Smooth muscle cell (in vitro differentiated cells): ENCODE measurements around the gene CFAP20DC. TPM values are rescaled to one million over a fixed set of nuclear protein-coding genes. Genes with fewer than 3 reads are reported as not detected.

ENCODE experiments used
- DNase-seq: peaks from one replicate; lab custom pipeline; 2025; ENCODE audit not compliant: unreplicated experiment; lab: John Stamatoyannopoulos, UW
- H2AFZ ChIP-seq: fragments of 200-600 bp; sonication (generic); 2 replicates; pipeline ENCODE4 v1.6.0; 2016; ENCODE audit warnings: antibody characterized with exemption, low read depth, mild to moderate bottlenecking
- H3F3A ChIP-seq: fragments of 200-600 bp; sonication (generic); 2 replicates; pipeline ENCODE4 v1.6.0; 2017; ENCODE audit warnings: antibody characterized with exemption, low read depth
- H3K27ac ChIP-seq: fragments of 200-600 bp; sonication (generic); 2 replicates; pipeline ENCODE4 v1.5.1; 2016; ENCODE audit warnings: low read depth, mild to moderate bottlenecking
- H3K27me3 ChIP-seq: fragments of 200-600 bp; sonication (generic); 2 replicates; pipeline ENCODE4 v1.6.1; 2016; ENCODE audit warnings: low read depth, mild to moderate bottlenecking
- H3K36me3 ChIP-seq: fragments of 200-600 bp; sonication (generic); 2 replicates; pipeline ENCODE4 v1.5.1; 2016; ENCODE audit warnings: low read depth
- H3K4me1 ChIP-seq: fragments of 200-600 bp; sonication (generic); 2 replicates; pipeline ENCODE4 v1.5.1; 2016; ENCODE audit warnings: low read depth
- H3K4me2 ChIP-seq: fragments of 200-600 bp; sonication (generic); 2 replicates; pipeline ENCODE4 v1.6.0; 2016; ENCODE audit warnings: mild to moderate bottlenecking
- H3K4me3 ChIP-seq: fragments of 200-600 bp; sonication (generic); 2 replicates; pipeline ENCODE4 v1.5.1; 2016; ENCODE audit warnings: mild to moderate bottlenecking
- H3K79me2 ChIP-seq: fragments of 200-600 bp; sonication (generic); 2 replicates; pipeline ENCODE4 v1.6.0; 2016; ENCODE audit warnings: low read depth, mild to moderate bottlenecking
- H3K9ac ChIP-seq: fragments of 200-600 bp; sonication (generic); 2 replicates; pipeline ENCODE4 v1.6.0; 2016; ENCODE audit warnings: low read depth
- H3K9me3 ChIP-seq: fragments of 200-600 bp; sonication (generic); replicated peaks from 2 replicates; pipeline ENCODE4 v1.5.1; 2016; ENCODE audit warnings: low read depth
- H4K20me1 ChIP-seq: fragments of 200-600 bp; sonication (generic); 2 replicates; pipeline ENCODE4 v1.6.0; 2016; ENCODE audit warnings: low read depth
- WGBS: methylation state at CpG from one replicate; pipeline ENCODE4 v1.1.7; 2016; ENCODE audit warnings: low lambda C conversion rate; 5-methylcytosine and 5-hydroxymethylcytosine counted together
- polyA plus RNA-seq: library from polyadenylated mRNA; unstranded; fragments of >200 nt; fragmentation: Nextera tagmentation; extraction: Ambion mirVana; gene quantifications from 2 replicates; pipeline ENCODE4 v1.2.1, GENCODE V29; 2016
- total RNA-seq: library from RNA; depleted of rRNA; stranded (reverse); fragments of >200 nt; gene quantifications from 2 replicates; pipeline ENCODE4 v1.2.3, GENCODE V29; 2014
- TF ChIP-seq, protein P1 (sequence below): fragments of 200-600 bp; sonication (generic); IDR thresholded peaks from 2 replicates; pipeline ENCODE4 v1.5.1; 2017; ENCODE audit warnings: borderline replicate concordance, mild to moderate bottlenecking, antibody characterized with exemption; ENCODE audit not compliant: insufficient read depth, poor library complexity, severe bottlenecking

The CFAP20DC gene
- total and polyA plus RNA-seq, 2 experiments from 2014 or later: 7.9 to 11.6 TPM

DNA sequence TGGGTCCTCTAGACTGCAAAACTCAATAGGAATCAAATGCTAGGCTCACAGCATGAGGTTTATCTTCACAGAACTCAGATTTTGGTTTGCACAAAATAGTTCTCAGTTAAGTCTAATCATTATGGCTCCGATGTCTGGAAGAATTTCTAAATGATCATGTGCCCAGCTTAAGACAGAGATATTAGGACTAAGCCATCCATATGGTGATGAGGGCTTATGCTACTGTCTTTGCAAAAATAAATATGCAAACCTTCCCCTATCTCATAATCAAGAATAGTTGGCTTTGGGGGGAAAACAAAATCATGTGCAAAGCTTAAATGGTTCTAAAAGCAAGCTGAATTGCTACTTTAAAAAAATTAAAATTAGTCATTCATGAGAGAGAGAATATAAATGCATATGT is 96.5 kb downstream of the CFAP20DC start:
- Histone ChIP-seq H3K9me3 (no peaks in the 10 kb centered on the region), H3K36me3 (no peaks in the 10 kb centered on the region), H4K20me1 (no peaks in the 10 kb centered on the region), H3K27me3 (no peaks in the 10 kb centered on the region), H3K27ac (no peak overlapping the region), H3K4me1 (peaks cover 4% of the 10 kb centered on the region), H3K4me3 (no peak overlapping the region), H3F3A (no peaks in the 10 kb centered on the region), H3K4me2 (no peak overlapping the region), H2AFZ (no peak overlapping the region), H3K9ac (no peak overlapping the region), H3K79me2 (no peaks in the 10 kb centered on the region)
- TF ChIP-seq, protein P1, sequence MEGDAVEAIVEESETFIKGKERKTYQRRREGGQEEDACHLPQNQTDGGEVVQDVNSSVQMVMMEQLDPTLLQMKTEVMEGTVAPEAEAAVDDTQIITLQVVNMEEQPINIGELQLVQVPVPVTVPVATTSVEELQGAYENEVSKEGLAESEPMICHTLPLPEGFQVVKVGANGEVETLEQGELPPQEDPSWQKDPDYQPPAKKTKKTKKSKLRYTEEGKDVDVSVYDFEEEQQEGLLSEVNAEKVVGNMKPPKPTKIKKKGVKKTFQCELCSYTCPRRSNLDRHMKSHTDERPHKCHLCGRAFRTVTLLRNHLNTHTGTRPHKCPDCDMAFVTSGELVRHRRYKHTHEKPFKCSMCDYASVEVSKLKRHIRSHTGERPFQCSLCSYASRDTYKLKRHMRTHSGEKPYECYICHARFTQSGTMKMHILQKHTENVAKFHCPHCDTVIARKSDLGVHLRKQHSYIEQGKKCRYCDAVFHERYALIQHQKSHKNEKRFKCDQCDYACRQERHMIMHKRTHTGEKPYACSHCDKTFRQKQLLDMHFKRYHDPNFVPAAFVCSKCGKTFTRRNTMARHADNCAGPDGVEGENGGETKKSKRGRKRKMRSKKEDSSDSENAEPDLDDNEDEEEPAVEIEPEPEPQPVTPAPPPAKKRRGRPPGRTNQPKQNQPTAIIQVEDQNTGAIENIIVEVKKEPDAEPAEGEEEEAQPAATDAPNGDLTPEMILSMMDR: no peak
- WGBS: 56% methylated on average over 1 of the region's 1 CpG
- DNase-seq: no peak

DNA sequence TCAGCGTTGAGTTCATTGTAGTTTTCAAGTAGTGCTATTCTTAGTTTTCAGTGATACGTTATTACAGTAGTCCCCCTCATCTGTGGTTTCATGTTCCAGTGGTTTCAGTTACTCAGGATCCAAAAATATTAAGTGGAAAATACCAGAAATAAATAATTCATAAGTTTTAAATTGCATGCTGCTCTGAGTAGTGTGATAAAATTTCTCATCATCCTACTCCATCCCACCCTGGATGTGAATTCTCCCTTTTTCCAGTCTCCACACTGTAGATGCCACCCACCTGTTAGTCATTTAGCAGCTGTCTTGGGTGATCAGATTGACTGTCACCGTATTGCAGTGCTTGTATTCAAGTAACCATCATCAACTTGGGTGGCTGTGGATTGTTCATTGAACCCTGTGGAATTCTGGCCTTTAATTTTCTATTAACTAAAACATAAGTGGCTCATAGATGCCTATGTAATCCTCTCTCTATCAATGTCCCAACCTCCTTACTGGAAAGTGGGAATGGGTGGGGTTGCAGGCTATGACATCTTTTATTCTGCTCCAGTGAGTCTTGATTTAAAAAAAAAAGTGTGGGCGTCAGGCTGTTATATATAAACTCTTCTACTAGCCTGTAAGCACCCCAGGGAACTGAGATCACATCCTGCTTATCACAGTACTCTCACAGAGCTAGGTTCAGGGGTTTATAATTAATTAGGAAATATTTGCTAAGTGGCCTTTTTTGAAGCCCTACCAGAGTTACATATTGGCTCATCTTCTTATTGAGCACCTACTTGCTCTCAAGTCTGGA is 97.5 kb downstream of the CFAP20DC start:
- Histone ChIP-seq H3K4me2 (no peak overlapping the region), H3K36me3 (no peaks in the 10 kb centered on the region), H3K9ac (no peak overlapping the region), H2AFZ (no peak overlapping the region), H4K20me1 (no peaks in the 10 kb centered on the region), H3K9me3 (no peaks in the 10 kb centered on the region), H3K27ac (no peak overlapping the region), H3F3A (no peaks in the 10 kb centered on the region), H3K27me3 (no peaks in the 10 kb centered on the region), H3K79me2 (no peaks in the 10 kb centered on the region), H3K4me3 (no peak overlapping the region), H3K4me1 (peaks cover 4% of the 10 kb centered on the region)
- 98% methylated on average over 4 of the region's 4 CpGs for WGBS
- TF ChIP-seq, protein P1: no peak
- no peak for DNase-seq

DNA sequence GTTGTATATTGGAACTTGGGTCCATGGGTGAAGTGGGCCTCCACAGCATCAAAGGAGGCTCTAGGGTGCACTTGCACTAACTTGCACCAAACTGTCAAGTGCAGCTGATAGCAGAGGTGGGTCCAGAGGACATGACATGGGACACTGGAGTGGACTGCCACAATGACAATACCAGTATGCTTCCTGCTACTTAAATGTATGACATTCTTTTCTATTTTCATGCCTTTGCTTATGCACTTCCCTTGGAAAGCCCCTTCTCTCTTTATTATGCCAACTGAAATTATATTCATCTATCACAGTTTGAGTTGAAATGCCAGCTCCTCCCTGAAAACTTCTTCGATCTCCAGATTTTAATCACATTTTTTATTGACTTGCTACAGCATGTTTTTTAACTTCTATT is 101.8 kb downstream of the CFAP20DC start:
- no peaks in the 10 kb centered on the region for H4K20me1 ChIP-seq
- no peaks in the 10 kb centered on the region for H3K36me3 ChIP-seq
- H2AFZ ChIP-seq: no peak overlapping the region
- no peak overlapping the region for H3K27ac ChIP-seq
- TF ChIP-seq, protein P1: no peak
- no peak overlapping the region for H3K4me2 ChIP-seq
- no peaks in the 10 kb centered on the region for H3K4me1 ChIP-seq
- no peak overlapping the region for H3K9ac ChIP-seq
- no peak overlapping the region for H3K4me3 ChIP-seq
- no peak for DNase-seq
- H3F3A ChIP-seq: no peaks in the 10 kb centered on the region
- H3K79me2 ChIP-seq: no peaks in the 10 kb centered on the region
- no peaks in the 10 kb centered on the region for H3K27me3 ChIP-seq
- H3K9me3 ChIP-seq: no peaks in the 10 kb centered on the region
- 92% methylated on average over 1 of the region's 1 CpG for WGBS

DNA sequence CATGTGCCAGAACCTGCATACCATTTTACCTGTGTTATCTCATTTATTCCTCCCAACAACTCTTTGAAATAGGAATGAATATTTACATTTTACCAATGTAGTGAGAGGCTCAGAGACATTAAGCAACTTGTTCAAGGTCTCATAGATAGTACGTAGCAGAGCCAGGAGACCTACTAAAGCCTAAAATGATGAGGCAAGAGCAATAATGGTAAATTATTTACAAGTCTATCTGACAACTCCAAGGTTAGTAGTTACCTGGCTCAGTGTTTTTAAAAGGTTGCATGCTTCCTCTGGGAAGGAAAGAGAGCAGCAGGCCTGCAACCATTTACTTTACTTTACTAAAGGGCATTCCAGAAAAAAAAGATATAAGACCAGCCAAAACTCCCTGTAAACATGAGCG is 103.0 kb downstream of the CFAP20DC start:
- 98% methylated on average over 2 of the region's 2 CpGs for whole genome bisulfite sequencing
- no peak overlapping the region for H3K27ac ChIP-seq
- no peaks in the 10 kb centered on the region for H3F3A ChIP-seq
- H3K4me3 ChIP-seq: no peak overlapping the region
- TF ChIP-seq, protein P1: no peak
- no peak overlapping the region for H3K9ac ChIP-seq
- no peak overlapping the region for H2AFZ ChIP-seq
- H3K9me3 ChIP-seq: no peaks in the 10 kb centered on the region
- H4K20me1 ChIP-seq: no peaks in the 10 kb centered on the region
- no peaks in the 10 kb centered on the region for H3K79me2 ChIP-seq
- no peak overlapping the region for H3K4me2 ChIP-seq
- no peak for DNase-seq
- no peaks in the 10 kb centered on the region for H3K36me3 ChIP-seq
- no peaks in the 10 kb centered on the region for H3K27me3 ChIP-seq
- no peaks in the 10 kb centered on the region for H3K4me1 ChIP-seq
